Left lung (tissue), 10 donors: ENCODE data around the gene TTC7B. TPM values are rescaled to one million over a fixed set of nuclear protein-coding genes. Genes with fewer than 3 reads are reported as not detected.

Source experiments
- ATAC-seq: fragments of 200-7000 bp; cut with Tn5 transposase; one replicate; pipeline ENCODE4 v1.9.1; 2020; ENCODE audit warnings: moderate library complexity
- DNase-seq, 4 donors: peaks; one replicate each; pipeline ENCODE4 v3.0.0-alpha.2; 2013 to 2020
- H3K27ac ChIP-seq, 2 donors: fragments of 200-600 bp; sonication (generic) in 1 of 2; one replicate each; pipeline versions ENCODE4 v1.5.0 to v1.8.0; 2020 to 2021
- H3K27me3 ChIP-seq, 2 donors: fragments of 200-600 bp; sonication (generic) in 1 of 2; one replicate each; pipeline versions ENCODE4 v1.5.0 to v1.8.0; 2020 to 2021
- H3K36me3 ChIP-seq, 2 donors: fragments of 200-600 bp; sonication (generic) in 1 of 2; one replicate each; pipeline versions ENCODE4 v1.5.0 to v1.8.0; 2020 to 2021
- H3K4me1 ChIP-seq, 2 donors: fragments of 200-600 bp; one replicate each; pipeline ENCODE4 v1.8.0; 2021
- H3K4me3 ChIP-seq, 2 donors: fragments of 200-600 bp; sonication (generic) in 1 of 2; one replicate each; pipeline versions ENCODE4 v1.5.0 to v1.8.0; 2020 to 2021; ENCODE audit warnings: mild to moderate bottlenecking in 1 of 2
- H3K9me3 ChIP-seq, 2 donors: fragments of 200-600 bp; sonication (generic) in 1 of 2; one replicate each; pipeline versions ENCODE4 v1.5.0 to v1.8.0; 2020 to 2021
- intact Hi-C, 2 donors: fragments of 100-400 bp; cut with DNase I; formaldehyde crosslinking; loops; one replicate each; pipeline versions ENCODE4 v1.11.2 to v1.14.2; 2022
- polyA plus RNA-seq, 6 donors: library from polyadenylated mRNA; unstranded; fragments of 120-200 nt; gene quantifications; one replicate each; pipeline ENCODE4 v1.2.1, GENCODE V29; 2013; ENCODE audit not compliant: insufficient read length in 6 of 6
- total RNA-seq, 2 donors: library from RNA; stranded (reverse); fragmentation: NEBNext Ultra II Directional; extraction: Animal tissue kit (Norgen Biotek cat#: 25700); gene quantifications; one replicate each; pipeline ENCODE4 v1.2.1, GENCODE V29; 2021
- TF ChIP-seq, protein P1 (sequence below), 2 donors: fragments of 200-600 bp; sonication (generic) in 1 of 2; IDR thresholded peaks; one replicate each; pipeline versions ENCODE4 v1.5.0 to v1.8.0; 2021; ENCODE audit warnings: antibody characterized with exemption in 2 of 2
- donor health status: DM: no; HTN: yes; CAD: no.
- donor health status: DM: no; HTN: no; CAD: no.

TTC7B gene
- total and polyA plus RNA-seq, 8 donors, result 26.8 to 47.5 (median 39.5) TPM

DNA sequence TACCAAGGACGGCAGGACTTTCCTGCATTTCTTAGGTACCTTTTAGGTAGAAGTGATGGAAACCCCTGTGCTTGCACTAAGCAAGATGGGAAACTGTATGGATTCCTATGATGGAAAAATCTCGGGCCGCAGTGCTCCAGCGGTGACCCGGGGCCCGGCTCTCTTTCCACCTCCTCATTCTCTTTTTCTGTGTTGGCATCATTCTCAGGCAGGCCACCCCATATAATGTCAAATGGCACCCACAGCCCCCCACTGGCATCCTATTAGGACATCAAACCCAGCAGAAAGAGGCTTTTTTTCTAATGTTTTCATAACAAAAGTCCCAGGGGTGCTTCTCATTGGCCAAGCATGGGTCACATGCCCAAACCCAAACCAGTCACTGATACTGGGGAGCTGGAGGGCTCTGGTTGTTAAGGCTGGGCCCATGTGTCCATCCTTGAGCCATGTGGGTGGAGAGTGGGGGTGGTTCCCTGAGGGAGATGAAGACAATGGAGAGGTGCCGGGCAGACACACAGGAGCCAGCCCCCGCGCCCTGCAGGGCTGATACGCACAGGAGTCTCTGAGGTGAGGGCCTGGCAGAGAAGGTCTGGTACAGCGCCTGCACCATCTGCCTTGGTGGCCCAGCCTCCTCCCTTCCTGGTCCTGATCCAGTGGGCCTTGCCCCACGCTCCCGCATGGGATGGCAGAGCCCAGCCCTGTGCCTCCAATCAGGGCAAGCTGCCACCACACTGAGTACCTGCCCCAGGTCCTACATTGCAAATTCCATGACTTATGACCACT lies 277.3 kb downstream of the TTC7B start:
- TF ChIP-seq, protein P1, sequence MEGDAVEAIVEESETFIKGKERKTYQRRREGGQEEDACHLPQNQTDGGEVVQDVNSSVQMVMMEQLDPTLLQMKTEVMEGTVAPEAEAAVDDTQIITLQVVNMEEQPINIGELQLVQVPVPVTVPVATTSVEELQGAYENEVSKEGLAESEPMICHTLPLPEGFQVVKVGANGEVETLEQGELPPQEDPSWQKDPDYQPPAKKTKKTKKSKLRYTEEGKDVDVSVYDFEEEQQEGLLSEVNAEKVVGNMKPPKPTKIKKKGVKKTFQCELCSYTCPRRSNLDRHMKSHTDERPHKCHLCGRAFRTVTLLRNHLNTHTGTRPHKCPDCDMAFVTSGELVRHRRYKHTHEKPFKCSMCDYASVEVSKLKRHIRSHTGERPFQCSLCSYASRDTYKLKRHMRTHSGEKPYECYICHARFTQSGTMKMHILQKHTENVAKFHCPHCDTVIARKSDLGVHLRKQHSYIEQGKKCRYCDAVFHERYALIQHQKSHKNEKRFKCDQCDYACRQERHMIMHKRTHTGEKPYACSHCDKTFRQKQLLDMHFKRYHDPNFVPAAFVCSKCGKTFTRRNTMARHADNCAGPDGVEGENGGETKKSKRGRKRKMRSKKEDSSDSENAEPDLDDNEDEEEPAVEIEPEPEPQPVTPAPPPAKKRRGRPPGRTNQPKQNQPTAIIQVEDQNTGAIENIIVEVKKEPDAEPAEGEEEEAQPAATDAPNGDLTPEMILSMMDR (IDR thresholded peaks at IDR 0.05), result no peak
- H3K4me3 ChIP-seq, result no peak overlapping the region
- DNase-seq (no peak), ATAC-seq (no peak)
- no peak overlapping the region for H3K27ac ChIP-seq
- H3K36me3 ChIP-seq, result peaks cover 0 to 22% of the 10 kb centered on the region in 2 donors
- peaks cover 0 to 14% of the 10 kb centered on the region in 2 donors for H3K4me1 ChIP-seq
- no peaks in the 10 kb centered on the region for H3K9me3 ChIP-seq
- intact Hi-C loops, result no loop called here
- no peaks in the 10 kb centered on the region for H3K27me3 ChIP-seq

DNA sequence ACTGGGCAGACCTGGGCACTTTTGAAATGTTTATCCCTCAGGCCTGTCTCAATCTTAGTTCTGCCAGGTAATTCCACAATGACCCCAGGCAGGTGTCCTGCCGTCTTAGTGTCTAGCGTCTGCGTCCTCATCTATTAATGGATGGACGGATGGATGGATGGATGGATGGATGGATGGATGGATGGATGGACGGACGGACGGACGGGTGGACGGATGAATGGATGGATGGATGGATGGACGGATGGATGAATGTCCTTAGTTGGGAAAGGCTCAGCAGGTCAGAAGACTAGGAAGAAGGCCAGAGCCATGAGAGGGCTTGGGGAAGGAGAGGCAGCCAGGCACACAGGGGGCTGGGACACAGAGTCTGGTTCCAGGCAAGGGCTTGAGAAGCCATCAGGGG lies 278.1 kb downstream of the TTC7B start:
- no peak for DNase-seq
- H3K27ac ChIP-seq, result no peak overlapping the region
- intact Hi-C loops, result no loop called here
- no peak overlapping the region for H3K4me3 ChIP-seq
- H3K9me3 ChIP-seq, result no peaks in the 10 kb centered on the region
- peaks cover 0 to 17% of the 10 kb centered on the region in 2 donors for H3K4me1 ChIP-seq
- ATAC-seq, result no peak
- peaks cover 0 to 22% of the 10 kb centered on the region in 2 donors for H3K36me3 ChIP-seq
- TF ChIP-seq, protein P1 (IDR thresholded peaks at IDR 0.05), result no peak
- no peaks in the 10 kb centered on the region for H3K27me3 ChIP-seq

DNA sequence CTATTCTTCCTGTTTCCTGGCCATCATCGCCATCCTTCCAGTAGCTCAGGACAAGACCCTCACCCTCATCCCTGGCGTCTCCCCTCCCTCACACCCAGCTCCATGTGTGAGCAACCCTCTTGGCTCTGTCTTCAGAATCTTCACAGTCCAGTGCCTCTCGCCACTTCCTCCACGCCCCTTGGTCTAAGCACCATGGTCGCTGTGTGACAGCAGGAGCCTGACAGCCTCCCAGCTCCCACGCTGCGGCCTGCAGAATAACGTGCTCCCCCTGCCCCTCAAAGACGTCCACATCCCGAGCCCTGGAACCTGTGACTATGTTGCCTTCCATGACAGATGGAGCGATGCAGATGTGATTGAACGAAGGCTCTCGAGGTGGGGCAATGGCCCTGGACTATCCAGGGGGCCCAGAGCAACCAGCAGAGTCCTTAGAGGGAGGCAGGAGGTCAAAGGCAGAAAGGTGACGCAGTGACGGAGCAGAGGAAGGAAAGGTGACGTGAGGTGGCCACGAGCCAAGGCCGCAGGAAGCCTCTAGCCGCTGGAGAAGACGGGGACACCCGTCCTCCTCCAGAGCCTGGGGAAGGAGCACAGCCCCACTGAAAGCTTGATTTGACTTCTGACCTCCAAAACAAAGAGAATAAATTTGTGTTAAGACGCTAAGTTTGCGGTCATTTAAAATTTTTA lies 279.6 kb downstream of the TTC7B start:
- TF ChIP-seq, protein P1 (IDR thresholded peaks at IDR 0.05), result no peak
- Histone ChIP-seq H3K4me1 (peaks cover 0 to 17% of the 10 kb centered on the region in 2 donors), H3K9me3 (no peaks in the 10 kb centered on the region), H3K27ac (no peak overlapping the region), H3K36me3 (peaks cover 0 to 22% of the 10 kb centered on the region in 2 donors), H3K4me3 (no peak overlapping the region), H3K27me3 (no peaks in the 10 kb centered on the region)
- intact Hi-C loops, result no loop called here
- DNase-seq (no peak), ATAC-seq (no peak)

DNA sequence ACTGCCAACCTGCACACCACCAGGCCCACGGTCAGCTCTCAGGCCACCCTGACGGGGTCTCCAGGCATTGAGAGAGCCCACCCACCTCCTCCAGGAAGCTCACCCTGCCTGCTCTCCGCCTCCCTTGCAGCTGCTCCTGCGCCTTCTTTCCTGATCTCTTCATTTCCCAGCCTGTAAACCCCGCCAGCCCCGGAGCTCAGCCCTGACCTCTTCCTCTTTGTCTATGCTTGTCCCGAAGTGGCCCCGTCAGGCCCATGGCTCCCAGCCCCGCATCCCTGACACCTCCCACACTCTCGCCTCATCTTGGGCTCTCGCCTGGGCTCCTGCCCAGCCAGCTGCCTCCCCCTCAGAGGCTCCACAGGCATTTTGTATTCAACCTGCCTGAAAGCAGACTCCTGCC lies 280.1 kb downstream of the TTC7B start:
- Histone ChIP-seq H3K9me3 (no peaks in the 10 kb centered on the region), H3K4me1 (peaks cover 0 to 17% of the 10 kb centered on the region in 2 donors), H3K27ac (no peak overlapping the region), H3K4me3 (no peak overlapping the region), H3K36me3 (peaks cover 0 to 18% of the 10 kb centered on the region in 2 donors), H3K27me3 (no peaks in the 10 kb centered on the region)
- DNase-seq, result peak in 1 of 4 donors; percentile 69
- intact Hi-C loops, result no loop called here
- TF ChIP-seq, protein P1 (IDR thresholded peaks at IDR 0.05), result no peak
- peak; percentile 36 for ATAC-seq

DNA sequence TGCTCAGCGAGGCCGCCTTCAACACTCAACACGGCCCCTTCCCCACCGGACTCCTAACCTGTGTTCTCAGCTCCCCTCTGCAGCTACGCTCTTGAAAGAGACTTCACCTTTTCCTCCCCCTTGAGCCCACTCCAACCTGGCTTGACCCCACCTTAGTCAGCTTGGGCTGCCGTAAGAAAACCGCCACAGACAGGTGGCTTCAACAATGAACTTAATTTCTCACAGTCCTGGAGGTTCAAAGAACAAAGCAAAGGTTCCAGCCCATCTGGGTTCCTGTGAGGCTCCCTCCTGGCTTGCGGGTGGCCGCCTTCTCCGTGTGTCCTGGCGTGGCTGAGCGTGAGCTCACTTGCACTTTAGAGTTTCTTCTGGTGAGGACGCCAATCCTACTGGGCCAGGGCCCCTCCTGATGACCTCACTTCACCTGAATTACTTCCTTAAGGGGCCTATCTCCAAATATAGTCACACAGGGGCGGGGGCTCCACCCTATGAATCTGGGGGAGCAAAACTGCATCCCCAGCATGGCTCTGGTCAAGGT lies 280.6 kb downstream of the TTC7B start:
- TF ChIP-seq, protein P1 (IDR thresholded peaks at IDR 0.05), result no peak
- intact Hi-C loops, result no loop called here
- Histone ChIP-seq H3K36me3 (peaks cover 0 to 15% of the 10 kb centered on the region in 2 donors), H3K9me3 (no peaks in the 10 kb centered on the region), H3K27ac (no peak overlapping the region), H3K27me3 (no peaks in the 10 kb centered on the region), H3K4me3 (no peak overlapping the region), H3K4me1 (peaks cover 0 to 17% of the 10 kb centered on the region in 2 donors)
- no peak for DNase-seq
- ATAC-seq, result no peak
